HEK293 (cell line): ENCODE results near the gene EYA3.

Experiments
- CTCF ChIA-PET: fragments of 350-600 bp; formaldehyde crosslinking; extraction: SDS; loops from one replicate; lab custom pipeline; 2021; ENCODE audit warnings: antibody characterized with exemption; lab: Yijun Ruan, JAX
- POLR2A ChIA-PET: fragments of 300-600 bp; formaldehyde crosslinking; extraction: SDS; loops from one replicate; lab custom pipeline; 2020; ENCODE audit warnings: antibody characterized with exemption, inconsistent platforms; lab: Yijun Ruan, JAX
- H3K27ac ChIP-seq: fragments of 200-500 bp; sonication (Bioruptor generic); 2 replicates; pipeline ENCODE4 v1.5.1; 2014; ENCODE audit warnings: low read depth, low read length, control low read depth, inconsistent platforms; ENCODE audit errors: extremely low read depth
- H3K36me3 ChIP-seq, 2 experiments: fragments of 200-500 bp in 1 of 2; sonication (Bioruptor generic) in 1 of 2; 1 replicate in 1 of 2; 2 replicates in 1 of 2; pipeline ENCODE4 v1.5.1; 2014 to 2017; ENCODE audit warnings: inconsistent platforms in 2 of 2, low read length in 2 of 2; ENCODE audit not compliant: control insufficient read depth in 2 of 2, insufficient read depth in 1 of 2
- H3K4me1 ChIP-seq: fragments of 200-500 bp; sonication (Bioruptor generic); 2 replicates; pipeline ENCODE4 v1.5.1; 2014; ENCODE audit warnings: mild to moderate bottlenecking, low read length, inconsistent platforms; ENCODE audit not compliant: control insufficient read depth, insufficient read depth
- H3K4me3 ChIP-seq: 2 replicates; pipeline ENCODE4 v1.5.1; 2011; ENCODE audit warnings: low read depth, mild to moderate bottlenecking, control low read depth, low read length, moderate library complexity
- H3K9me3 ChIP-seq: fragments of 200-500 bp; sonication (Bioruptor generic); 2 replicates; pipeline ENCODE4 v1.5.1; 2014; ENCODE audit warnings: low read depth, low read length, inconsistent platforms; ENCODE audit not compliant: control insufficient read depth, insufficient read depth
- EGR2 ChIP-seq: fragments of 450-650 bp; formaldehyde crosslinking; IDR thresholded peaks from 2 replicates; pipeline ENCODE4 v1.5.1; 2016; ENCODE audit warnings: low read depth, missing biosample characterization, missing genetic modification characterization
- IKZF3 ChIP-seq: fragments of 450-650 bp; IDR thresholded peaks from 2 replicates; pipeline ENCODE4 v1.5.0; 2018; ENCODE audit warnings: missing biosample characterization, mild to moderate bottlenecking, missing genetic modification characterization, moderate library complexity
- KLF1 ChIP-seq: fragments of 450-650 bp; formaldehyde crosslinking; IDR thresholded peaks from 2 replicates; pipeline ENCODE4 v1.5.1; 2016; ENCODE audit warnings: missing biosample characterization, missing genetic modification characterization
- KLF10 ChIP-seq: fragments of 450-650 bp; IDR thresholded peaks from 2 replicates; pipeline ENCODE4 v1.5.1; 2018; ENCODE audit warnings: missing biosample characterization, mild to moderate bottlenecking, missing genetic modification characterization
- MZF1 ChIP-seq: fragments of 450-650 bp; formaldehyde crosslinking; IDR thresholded peaks from 2 replicates; pipeline ENCODE4 v1.5.1; 2017; ENCODE audit warnings: missing biosample characterization, missing genetic modification characterization, borderline replicate concordance
- ZBTB21 ChIP-seq: fragments of 450-650 bp; formaldehyde crosslinking; IDR thresholded peaks from 2 replicates; pipeline ENCODE4 v1.5.1; 2017; ENCODE audit warnings: missing biosample characterization, missing genetic modification characterization
- ZEB2 ChIP-seq: fragments of 450-650 bp; formaldehyde crosslinking; IDR thresholded peaks from 2 replicates; pipeline ENCODE4 v1.5.1; 2016; ENCODE audit warnings: missing biosample characterization, missing genetic modification characterization
- ZFP69B ChIP-seq: fragments of 450-650 bp; formaldehyde crosslinking; IDR thresholded peaks from 2 replicates; pipeline ENCODE4 v1.5.1; 2016; ENCODE audit warnings: missing biosample characterization, missing genetic modification characterization
- ZNF114 ChIP-seq: fragments of 450-650 bp; formaldehyde crosslinking; IDR thresholded peaks from 2 replicates; pipeline ENCODE4 v1.5.0; 2017; ENCODE audit warnings: missing biosample characterization, missing genetic modification characterization
- ZNF221 ChIP-seq: fragments of 450-650 bp; formaldehyde crosslinking; IDR thresholded peaks from 2 replicates; pipeline ENCODE4 v1.5.1; 2017; ENCODE audit warnings: missing biosample characterization, missing genetic modification characterization, borderline replicate concordance
- ZNF248 ChIP-seq: fragments of 450-650 bp; formaldehyde crosslinking; IDR thresholded peaks from 2 replicates; pipeline ENCODE4 v1.5.1; 2017; ENCODE audit warnings: missing biosample characterization, missing genetic modification characterization
- ZNF311 ChIP-seq: fragments of 450-650 bp; formaldehyde crosslinking; IDR thresholded peaks from 2 replicates; pipeline ENCODE4 v1.5.1; 2017; ENCODE audit warnings: missing biosample characterization, missing genetic modification characterization, borderline replicate concordance
- ZNF391 ChIP-seq: fragments of 450-650 bp; formaldehyde crosslinking; IDR thresholded peaks from 2 replicates; pipeline ENCODE4 v1.5.1; 2016; ENCODE audit warnings: low read depth, missing biosample characterization, missing genetic modification characterization, borderline replicate concordance
- ZNF529 ChIP-seq: fragments of 450-650 bp; formaldehyde crosslinking; IDR thresholded peaks from 2 replicates; pipeline ENCODE4 v1.5.1; 2017; ENCODE audit warnings: missing genetic modification characterization, missing biosample characterization; ENCODE audit not compliant: insufficient replicate concordance
- ZNF561 ChIP-seq: fragments of 450-650 bp; IDR thresholded peaks from 2 replicates; pipeline ENCODE4 v1.5.1; 2018; ENCODE audit warnings: missing biosample characterization, missing genetic modification characterization, borderline replicate concordance
- TF ChIP-seq, protein P1 (sequence below): fragments of 450-650 bp; formaldehyde crosslinking; IDR thresholded peaks from 2 replicates; pipeline ENCODE4 v1.5.1; 2016; ENCODE audit warnings: missing biosample characterization, missing genetic modification characterization, borderline replicate concordance
- TF ChIP-seq, protein P2 (sequence below): fragments of 450-650 bp; formaldehyde crosslinking; IDR thresholded peaks from 2 replicates; pipeline ENCODE4 v1.5.1; 2016; ENCODE audit warnings: missing biosample characterization, missing genetic modification characterization
- TF ChIP-seq, protein P3 (sequence below): fragments of 450-650 bp; formaldehyde crosslinking; IDR thresholded peaks from 2 replicates; pipeline ENCODE4 v1.5.1; 2016; ENCODE audit warnings: missing biosample characterization, missing genetic modification characterization
- TF ChIP-seq, protein P4 (sequence below): fragments of 450-650 bp; formaldehyde crosslinking; IDR thresholded peaks from 2 replicates; pipeline ENCODE4 v1.5.1; 2016; ENCODE audit warnings: missing biosample characterization, missing genetic modification characterization
- TF ChIP-seq, protein P5 (sequence below): fragments of 450-650 bp; formaldehyde crosslinking; IDR thresholded peaks from 2 replicates; pipeline ENCODE4 v1.5.0; 2017; ENCODE audit warnings: missing biosample characterization, missing genetic modification characterization, borderline replicate concordance

Gene EYA3

DNA sequence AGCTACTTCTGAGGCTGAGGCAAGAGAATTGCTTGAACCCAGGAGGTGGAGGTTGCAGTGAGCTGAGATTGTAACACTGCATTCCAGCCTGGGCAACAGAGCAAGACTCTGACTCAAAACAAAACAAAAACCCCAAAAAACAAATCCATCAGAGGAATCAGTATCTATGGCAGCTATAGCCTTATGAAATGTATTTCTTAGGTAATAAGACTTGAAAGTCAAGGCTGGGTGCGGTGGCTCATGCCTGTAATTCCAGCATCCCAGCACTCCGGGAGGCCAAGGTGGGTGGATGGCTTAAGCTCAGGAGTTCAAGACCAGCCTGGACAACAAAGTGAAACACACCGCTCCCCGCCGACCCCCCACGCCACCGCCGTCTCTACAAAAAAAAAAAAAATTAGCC, 31.1 kb upstream of the EYA3 start:
- TF ChIP-seq ZNF529 (tag by site-specific recombination) (no peak), ZNF561 (tag by site-specific recombination) (no peak), KLF10 (tag by site-specific recombination) (no peak), KLF1 (tag by site-specific recombination) (no peak), ZNF114 (no peak), ZNF391 (no peak), ZFP69B (tag by site-specific recombination) (no peak), EGR2 (tag by site-specific recombination) (no peak), MZF1 (no peak), ZNF311 (tag by site-specific recombination) (no peak), IKZF3 (tag by site-specific recombination) (no peak), ZBTB21 (no peak), ZNF248 (tag by site-specific recombination) (no peak), ZNF221 (no peak)
- TF ChIP-seq, protein P1, sequence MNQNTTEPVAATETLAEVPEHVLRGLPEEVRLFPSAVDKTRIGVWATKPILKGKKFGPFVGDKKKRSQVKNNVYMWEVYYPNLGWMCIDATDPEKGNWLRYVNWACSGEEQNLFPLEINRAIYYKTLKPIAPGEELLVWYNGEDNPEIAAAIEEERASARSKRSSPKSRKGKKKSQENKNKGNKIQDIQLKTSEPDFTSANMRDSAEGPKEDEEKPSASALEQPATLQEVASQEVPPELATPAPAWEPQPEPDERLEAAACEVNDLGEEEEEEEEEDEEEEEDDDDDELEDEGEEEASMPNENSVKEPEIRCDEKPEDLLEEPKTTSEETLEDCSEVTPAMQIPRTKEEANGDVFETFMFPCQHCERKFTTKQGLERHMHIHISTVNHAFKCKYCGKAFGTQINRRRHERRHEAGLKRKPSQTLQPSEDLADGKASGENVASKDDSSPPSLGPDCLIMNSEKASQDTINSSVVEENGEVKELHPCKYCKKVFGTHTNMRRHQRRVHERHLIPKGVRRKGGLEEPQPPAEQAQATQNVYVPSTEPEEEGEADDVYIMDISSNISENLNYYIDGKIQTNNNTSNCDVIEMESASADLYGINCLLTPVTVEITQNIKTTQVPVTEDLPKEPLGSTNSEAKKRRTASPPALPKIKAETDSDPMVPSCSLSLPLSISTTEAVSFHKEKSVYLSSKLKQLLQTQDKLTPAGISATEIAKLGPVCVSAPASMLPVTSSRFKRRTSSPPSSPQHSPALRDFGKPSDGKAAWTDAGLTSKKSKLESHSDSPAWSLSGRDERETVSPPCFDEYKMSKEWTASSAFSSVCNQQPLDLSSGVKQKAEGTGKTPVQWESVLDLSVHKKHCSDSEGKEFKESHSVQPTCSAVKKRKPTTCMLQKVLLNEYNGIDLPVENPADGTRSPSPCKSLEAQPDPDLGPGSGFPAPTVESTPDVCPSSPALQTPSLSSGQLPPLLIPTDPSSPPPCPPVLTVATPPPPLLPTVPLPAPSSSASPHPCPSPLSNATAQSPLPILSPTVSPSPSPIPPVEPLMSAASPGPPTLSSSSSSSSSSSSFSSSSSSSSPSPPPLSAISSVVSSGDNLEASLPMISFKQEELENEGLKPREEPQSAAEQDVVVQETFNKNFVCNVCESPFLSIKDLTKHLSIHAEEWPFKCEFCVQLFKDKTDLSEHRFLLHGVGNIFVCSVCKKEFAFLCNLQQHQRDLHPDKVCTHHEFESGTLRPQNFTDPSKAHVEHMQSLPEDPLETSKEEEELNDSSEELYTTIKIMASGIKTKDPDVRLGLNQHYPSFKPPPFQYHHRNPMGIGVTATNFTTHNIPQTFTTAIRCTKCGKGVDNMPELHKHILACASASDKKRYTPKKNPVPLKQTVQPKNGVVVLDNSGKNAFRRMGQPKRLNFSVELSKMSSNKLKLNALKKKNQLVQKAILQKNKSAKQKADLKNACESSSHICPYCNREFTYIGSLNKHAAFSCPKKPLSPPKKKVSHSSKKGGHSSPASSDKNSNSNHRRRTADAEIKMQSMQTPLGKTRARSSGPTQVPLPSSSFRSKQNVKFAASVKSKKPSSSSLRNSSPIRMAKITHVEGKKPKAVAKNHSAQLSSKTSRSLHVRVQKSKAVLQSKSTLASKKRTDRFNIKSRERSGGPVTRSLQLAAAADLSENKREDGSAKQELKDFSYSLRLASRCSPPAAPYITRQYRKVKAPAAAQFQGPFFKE (tag by site-specific recombination), result no peak
- TF ChIP-seq, protein P2, sequence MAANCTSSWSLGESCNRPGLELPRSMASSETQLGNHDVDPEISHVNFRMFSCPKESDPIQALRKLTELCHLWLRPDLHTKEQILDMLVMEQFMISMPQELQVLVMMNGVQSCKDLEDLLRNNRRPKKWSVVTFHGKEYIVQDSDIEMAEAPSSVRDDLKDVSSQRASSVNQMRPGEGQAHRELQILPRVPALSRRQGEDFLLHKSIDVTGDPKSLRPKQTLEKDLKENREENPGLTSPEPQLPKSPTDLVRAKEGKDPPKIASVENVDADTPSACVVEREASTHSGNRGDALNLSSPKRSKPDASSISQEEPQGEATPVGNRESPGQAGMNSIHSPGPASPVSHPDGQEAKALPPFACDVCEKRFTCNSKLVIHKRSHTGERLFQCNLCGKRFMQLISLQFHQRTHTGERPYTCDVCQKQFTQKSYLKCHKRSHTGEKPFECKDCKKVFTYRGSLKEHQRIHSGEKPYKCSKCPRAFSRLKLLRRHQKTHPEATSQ (tag by site-specific recombination), result no peak
- POLR2A ChIA-PET, result no interaction called here
- CTCF ChIA-PET, result interaction anchor here (0.7 kb wide), 1 partner anchor 82 kb away, joined by 3 read pairs; no protein-coding TSS in a partner anchor
- Histone ChIP-seq H3K4me1 (no peaks in the 10 kb centered on the region), H3K36me3 (no peaks in the 10 kb centered on the region), H3K9me3 (no peaks in the 10 kb centered on the region), H3K27ac (no peak overlapping the region), H3K4me3 (no peak overlapping the region)

DNA sequence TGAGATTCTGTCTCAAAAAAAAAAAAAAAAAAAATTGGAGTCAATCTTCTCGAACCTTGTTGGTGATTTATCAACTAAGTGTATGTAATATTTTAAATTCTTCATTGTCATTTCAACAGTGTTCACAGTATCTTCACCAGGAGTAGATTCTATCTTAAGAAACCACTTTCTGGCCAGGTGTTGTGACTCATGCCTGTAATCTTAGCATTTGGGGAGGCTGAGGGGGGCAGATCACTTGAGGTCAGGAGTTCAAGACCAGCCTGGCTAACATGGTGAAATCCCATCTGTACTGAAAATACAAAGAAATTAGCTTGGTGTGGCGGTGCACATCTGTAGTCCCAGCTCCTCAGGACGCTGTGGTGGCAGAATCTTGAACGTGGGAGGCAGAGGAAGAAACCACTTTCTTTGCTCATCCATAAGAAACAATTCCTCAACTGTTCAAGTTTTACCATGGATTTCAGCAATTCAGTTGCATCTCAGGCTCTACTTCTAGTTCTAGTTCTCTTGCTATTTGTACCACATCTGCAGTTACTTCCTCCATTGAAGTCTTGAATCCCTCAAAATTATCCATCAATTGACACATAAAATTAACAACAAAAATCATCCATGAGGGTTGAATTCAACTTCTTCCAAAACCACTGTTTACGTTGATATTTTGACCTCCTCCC, 30.4 kb upstream of the EYA3 start:
- Histone ChIP-seq H3K4me3 (no peak overlapping the region), H3K36me3 (no peaks in the 10 kb centered on the region), H3K9me3 (no peaks in the 10 kb centered on the region), H3K4me1 (no peaks in the 10 kb centered on the region), H3K27ac (no peak overlapping the region)
- CTCF ChIA-PET, result interaction anchor here (0.7 kb wide), 1 partner anchor 82 kb away, joined by 3 read pairs; no protein-coding TSS in a partner anchor
- POLR2A ChIA-PET, result no interaction called here
- TF ChIP-seq, protein P3, sequence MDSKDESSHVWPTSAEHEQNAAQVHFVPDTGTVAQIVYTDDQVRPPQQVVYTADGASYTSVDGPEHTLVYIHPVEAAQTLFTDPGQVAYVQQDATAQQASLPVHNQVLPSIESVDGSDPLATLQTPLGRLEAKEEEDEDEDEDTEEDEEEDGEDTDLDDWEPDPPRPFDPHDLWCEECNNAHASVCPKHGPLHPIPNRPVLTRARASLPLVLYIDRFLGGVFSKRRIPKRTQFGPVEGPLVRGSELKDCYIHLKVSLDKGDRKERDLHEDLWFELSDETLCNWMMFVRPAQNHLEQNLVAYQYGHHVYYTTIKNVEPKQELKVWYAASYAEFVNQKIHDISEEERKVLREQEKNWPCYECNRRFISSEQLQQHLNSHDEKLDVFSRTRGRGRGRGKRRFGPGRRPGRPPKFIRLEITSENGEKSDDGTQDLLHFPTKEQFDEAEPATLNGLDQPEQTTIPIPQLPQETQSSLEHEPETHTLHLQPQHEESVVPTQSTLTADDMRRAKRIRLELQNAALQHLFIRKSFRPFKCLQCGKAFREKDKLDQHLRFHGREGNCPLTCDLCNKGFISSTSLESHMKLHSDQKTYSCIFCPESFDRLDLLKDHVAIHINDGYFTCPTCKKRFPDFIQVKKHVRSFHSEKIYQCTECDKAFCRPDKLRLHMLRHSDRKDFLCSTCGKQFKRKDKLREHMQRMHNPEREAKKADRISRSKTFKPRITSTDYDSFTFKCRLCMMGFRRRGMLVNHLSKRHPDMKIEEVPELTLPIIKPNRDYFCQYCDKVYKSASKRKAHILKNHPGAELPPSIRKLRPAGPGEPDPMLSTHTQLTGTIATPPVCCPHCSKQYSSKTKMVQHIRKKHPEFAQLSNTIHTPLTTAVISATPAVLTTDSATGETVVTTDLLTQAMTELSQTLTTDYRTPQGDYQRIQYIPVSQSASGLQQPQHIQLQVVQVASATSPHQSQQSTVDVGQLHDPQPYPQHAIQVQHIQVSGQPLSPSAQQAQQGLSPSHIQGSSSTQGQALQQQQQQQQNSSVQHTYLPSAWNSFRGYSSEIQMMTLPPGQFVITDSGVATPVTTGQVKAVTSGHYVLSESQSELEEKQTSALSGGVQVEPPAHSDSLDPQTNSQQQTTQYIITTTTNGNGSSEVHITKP, result no peak
- TF ChIP-seq, protein P4, sequence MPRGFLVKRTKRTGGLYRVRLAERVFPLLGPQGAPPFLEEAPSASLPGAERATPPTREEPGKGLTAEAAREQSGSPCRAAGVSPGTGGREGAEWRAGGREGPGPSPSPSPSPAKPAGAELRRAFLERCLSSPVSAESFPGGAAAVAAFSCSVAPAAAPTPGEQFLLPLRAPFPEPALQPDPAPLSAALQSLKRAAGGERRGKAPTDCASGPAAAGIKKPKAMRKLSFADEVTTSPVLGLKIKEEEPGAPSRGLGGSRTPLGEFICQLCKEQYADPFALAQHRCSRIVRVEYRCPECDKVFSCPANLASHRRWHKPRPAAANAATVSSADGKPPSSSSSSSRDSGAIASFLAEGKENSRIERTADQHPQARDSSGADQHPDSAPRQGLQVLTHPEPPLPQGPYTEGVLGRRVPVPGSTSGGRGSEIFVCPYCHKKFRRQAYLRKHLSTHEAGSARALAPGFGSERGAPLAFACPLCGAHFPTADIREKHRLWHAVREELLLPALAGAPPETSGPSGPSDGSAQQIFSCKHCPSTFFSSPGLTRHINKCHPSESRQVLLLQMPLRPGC (tag by site-specific recombination), result no peak
- TF ChIP-seq ZEB2 (tag by site-specific recombination), result no peak
- TF ChIP-seq, protein P5, sequence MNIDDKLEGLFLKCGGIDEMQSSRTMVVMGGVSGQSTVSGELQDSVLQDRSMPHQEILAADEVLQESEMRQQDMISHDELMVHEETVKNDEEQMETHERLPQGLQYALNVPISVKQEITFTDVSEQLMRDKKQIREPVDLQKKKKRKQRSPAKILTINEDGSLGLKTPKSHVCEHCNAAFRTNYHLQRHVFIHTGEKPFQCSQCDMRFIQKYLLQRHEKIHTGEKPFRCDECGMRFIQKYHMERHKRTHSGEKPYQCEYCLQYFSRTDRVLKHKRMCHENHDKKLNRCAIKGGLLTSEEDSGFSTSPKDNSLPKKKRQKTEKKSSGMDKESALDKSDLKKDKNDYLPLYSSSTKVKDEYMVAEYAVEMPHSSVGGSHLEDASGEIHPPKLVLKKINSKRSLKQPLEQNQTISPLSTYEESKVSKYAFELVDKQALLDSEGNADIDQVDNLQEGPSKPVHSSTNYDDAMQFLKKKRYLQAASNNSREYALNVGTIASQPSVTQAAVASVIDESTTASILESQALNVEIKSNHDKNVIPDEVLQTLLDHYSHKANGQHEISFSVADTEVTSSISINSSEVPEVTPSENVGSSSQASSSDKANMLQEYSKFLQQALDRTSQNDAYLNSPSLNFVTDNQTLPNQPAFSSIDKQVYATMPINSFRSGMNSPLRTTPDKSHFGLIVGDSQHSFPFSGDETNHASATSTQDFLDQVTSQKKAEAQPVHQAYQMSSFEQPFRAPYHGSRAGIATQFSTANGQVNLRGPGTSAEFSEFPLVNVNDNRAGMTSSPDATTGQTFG, result no peak
